OCI-LY3 (cell line): ENCODE data around the gene DOCK4.

Experiments used
- H2AFZ ChIP-seq: fragments of 200-600, 300-600 bp; shearing (Covaris generic); 2 replicates; pipeline ENCODE4 v1.6.0; 2014; ENCODE audit warnings: antibody characterized with exemption, low read depth, low read length
- H3K27ac ChIP-seq: fragments of 200-600, 300-600 bp; sonication (generic); 2 replicates; pipeline ENCODE4 v1.5.1; 2014; ENCODE audit warnings: mild to moderate bottlenecking, low read length, moderate library complexity, mixed read lengths
- H3K27me3 ChIP-seq: fragments of 200-600, 300-600 bp; sonication (generic); 2 replicates; pipeline ENCODE4 v1.6.1; 2014; ENCODE audit warnings: low read depth, low read length, mixed read lengths
- H3K36me3 ChIP-seq: fragments of 200-600, 300-600 bp; sonication (generic); replicated peaks from 2 replicates; pipeline ENCODE3; 2014; ENCODE audit warnings: low read depth, low read length, mixed read lengths
- H3K4me1 ChIP-seq: fragments of 300-600, 200-600 bp; sonication (generic); 2 replicates; pipeline ENCODE4 v1.6.1; 2014; ENCODE audit warnings: low read length, mixed read lengths
- H3K4me2 ChIP-seq: fragments of 200-600, 300-600 bp; sonication (generic); 2 replicates; pipeline ENCODE4 v1.6.1; 2014; ENCODE audit warnings: low read length, mixed read lengths
- H3K4me3 ChIP-seq: fragments of 300-600, 200-600 bp; sonication (generic); 2 replicates; pipeline ENCODE4 v1.5.1; 2014; ENCODE audit warnings: antibody characterized with exemption, mild to moderate bottlenecking, low read length, moderate library complexity
- H3K79me2 ChIP-seq: fragments of 300-600, 200-600 bp; shearing (Covaris generic); 2 replicates; pipeline ENCODE4 v1.6.1; 2014; ENCODE audit warnings: mild to moderate bottlenecking, low read length, mixed read lengths
- H3K9ac ChIP-seq: fragments of 300-600, 200-600 bp; shearing (Covaris generic); 2 replicates; pipeline ENCODE4 v1.6.0; 2014; ENCODE audit warnings: mild to moderate bottlenecking, low read length, moderate library complexity
- H3K9me3 ChIP-seq: fragments of 200-600, 300-600 bp; shearing (Covaris generic); 2 replicates; pipeline ENCODE4 v1.6.1; 2014; ENCODE audit warnings: low read length, mixed read lengths; ENCODE audit not compliant: insufficient read depth
- H4K20me1 ChIP-seq: fragments of 200-600, 300-600 bp; sonication (generic); 2 replicates; pipeline ENCODE4 v1.6.1; 2016; ENCODE audit warnings: low read length, mixed read lengths; ENCODE audit not compliant: insufficient read depth
- CTCF ChIP-seq: fragments of 200-600, 300-600 bp; sonication (generic); IDR thresholded peaks from 2 replicates; pipeline ENCODE4 v1.5.1; 2014; ENCODE audit warnings: antibody characterized with exemption, low read length, low read depth
- EZH2phosphoT487 ChIP-seq: fragments of 200-600 bp; shearing (Covaris generic); IDR thresholded peaks from 2 replicates; pipeline ENCODE4 v1.6.1; 2018; ENCODE audit warnings: antibody characterized with exemption, mixed run types, low read depth

The DOCK4 gene

GRCh38 chr7:111743244-111743847 is 462.9 kb downstream of the DOCK4 start:
- H3K27me3 ChIP-seq, result peaks cover 10% of the 10 kb centered on the region
- H3K4me3 ChIP-seq, result no peak overlapping the region
- 0 out of 2 replicates have a peak, but pooled peaks cover 3% of the 10 kb centered on the region for H3K4me1 ChIP-seq
- H3K9me3 ChIP-seq, result no peaks in the 10 kb centered on the region
- H3K27ac ChIP-seq, result no peak overlapping the region
- no peaks in the 10 kb centered on the region for H3K36me3 ChIP-seq
- H2AFZ ChIP-seq, result no peak overlapping the region
- H3K9ac ChIP-seq, result no peak overlapping the region
- H3K79me2 ChIP-seq, result no peaks in the 10 kb centered on the region
- H3K4me2 ChIP-seq, result no peak overlapping the region
- TF ChIP-seq CTCF, result no peak
- TF ChIP-seq EZH2phosphoT487, result no peak
- no peaks in the 10 kb centered on the region for H4K20me1 ChIP-seq

- Histone ChIP-seq H3K27ac (no peak overlapping the region), H3K4me1 (0 out of 2 replicates have a peak, but pooled peaks cover 3% of the 10 kb centered on the region), H3K9ac (no peak overlapping the region), H3K36me3 (no peaks in the 10 kb centered on the region), H2AFZ (peak overlapping the region; percentile 34; the same call in 1 of the 2 replicates), H3K27me3 (peaks cover 10% of the 10 kb centered on the region), H3K4me2 (peak overlapping the region; percentile 13; the same call in 1 of the 2 replicates), H4K20me1 (no peaks in the 10 kb centered on the region), H3K79me2 (no peaks in the 10 kb centered on the region), H3K4me3 (no peak overlapping the region), H3K9me3 (no peaks in the 10 kb centered on the region)
- TF ChIP-seq CTCF (peak; percentile 79), EZH2phosphoT487 (no peak)
Measured at GRCh38 chr7:111741811-111742240, 464.4 kb downstream of the DOCK4 start.

- 0 out of 2 replicates have a peak, but pooled peaks cover 3% of the 10 kb centered on the region for H3K4me1 ChIP-seq
- no peaks in the 10 kb centered on the region for H3K9me3 ChIP-seq
- TF ChIP-seq CTCF (no peak), EZH2phosphoT487 (no peak)
- H3K4me3 ChIP-seq, result no peak overlapping the region
- no peaks in the 10 kb centered on the region for H3K79me2 ChIP-seq
- H3K9ac ChIP-seq, result no peak overlapping the region
- H3K36me3 ChIP-seq, result no peaks in the 10 kb centered on the region
- no peak overlapping the region for H3K4me2 ChIP-seq
- H4K20me1 ChIP-seq, result no peaks in the 10 kb centered on the region
- peaks cover 12% of the 10 kb centered on the region for H3K27me3 ChIP-seq
- H3K27ac ChIP-seq, result no peak overlapping the region
- H2AFZ ChIP-seq, result no peak overlapping the region
Measured at GRCh38 chr7:111740942-111741341, 465.3 kb downstream of the DOCK4 start.

GRCh38 chr7:111736552-111736874 is 469.7 kb downstream of the DOCK4 start:
- Histone ChIP-seq H3K9me3 (no peaks in the 10 kb centered on the region), H4K20me1 (no peaks in the 10 kb centered on the region), H3K79me2 (no peaks in the 10 kb centered on the region), H3K4me3 (no peak overlapping the region), H3K4me1 (0 out of 2 replicates have a peak, but pooled peaks cover 2% of the 10 kb centered on the region), H3K27ac (no peak overlapping the region), H3K36me3 (no peaks in the 10 kb centered on the region), H3K9ac (no peak overlapping the region), H3K4me2 (no peak overlapping the region), H2AFZ (no peak overlapping the region), H3K27me3 (peaks cover 12% of the 10 kb centered on the region)
- TF ChIP-seq EZH2phosphoT487, result no peak
- no peak for TF ChIP-seq CTCF
